IPS-NIHi11 (cell line): Measurements from ENCODE around the gene ZBTB34.
"Not testable (repeated sequence)": the region's sequence is repeated elsewhere in the genome, so short reads cannot be mapped to it uniquely, and the experiment has no call there.

Source experiments
- DNase-seq: peaks from one replicate; pipeline ENCODE4 v3.0.0; 2012; ENCODE audit warnings: mixed read lengths, low spot score

ZBTB34 gene

GRCh38 chr9:126860077-126860756 lies at the start of gene ZBTB34:
Gene ZBTB34 (plus strand): TSS chr9:126860639. CDS start chr9:126879400, 18,761 bp downstream.
- DNase-seq: peak; percentile 87

- no peak for DNase-seq
Observed at GRCh38 chr9:126813072-126813471, 47.4 kb upstream of the ZBTB34 start.

- DNase-seq: no peak
Observed at GRCh38 chr9:126814091-126814490, 46.3 kb upstream of the ZBTB34 start.

- not testable (repeated sequence) for DNase-seq
Observed at GRCh38 chr9:126817615-126818014, 42.8 kb upstream of the ZBTB34 start.

- DNase-seq: no peak
Observed at GRCh38 chr9:126818482-126818881, 42.0 kb upstream of the ZBTB34 start.

GRCh38 chr9:126819482-126819881 lies 41.0 kb upstream of the ZBTB34 start:
- DNase-seq: no peak

- DNase-seq: no peak
Observed at GRCh38 chr9:126822278-126822677, 38.2 kb upstream of the ZBTB34 start.

GRCh38 chr9:126822873-126823272 lies 37.6 kb upstream of the ZBTB34 start:
- no peak for DNase-seq

- not testable (repeated sequence) for DNase-seq
Observed at GRCh38 chr9:126824052-126824451, 36.4 kb upstream of the ZBTB34 start.

- no peak for DNase-seq
Observed at GRCh38 chr9:126827227-126827626, 33.2 kb upstream of the ZBTB34 start.

GRCh38 chr9:126829035-126829434 lies 31.4 kb upstream of the ZBTB34 start:
- DNase-seq: no peak

GRCh38 chr9:126830827-126831226 lies 29.6 kb upstream of the ZBTB34 start:
- DNase-seq: no peak

- DNase-seq: no peak
Observed at GRCh38 chr9:126832440-126832839, 28.0 kb upstream of the ZBTB34 start.

GRCh38 chr9:126833020-126833419 lies 27.4 kb upstream of the ZBTB34 start:
- no peak for DNase-seq

GRCh38 chr9:126833710-126834345 lies 26.6 kb upstream of the ZBTB34 start:
- no peak for DNase-seq

GRCh38 chr9:126834672-126835071 lies 25.8 kb upstream of the ZBTB34 start:
- DNase-seq: no peak

GRCh38 chr9:126836216-126836615 lies 24.2 kb upstream of the ZBTB34 start:
- DNase-seq: no peak

- DNase-seq: no peak
Observed at GRCh38 chr9:126838055-126838811, 22.2 kb upstream of the ZBTB34 start.

- no peak for DNase-seq
Observed at GRCh38 chr9:126838895-126839294, 21.5 kb upstream of the ZBTB34 start.

GRCh38 chr9:126839301-126839700 lies 21.1 kb upstream of the ZBTB34 start:
- no peak for DNase-seq

- DNase-seq: no peak
Observed at GRCh38 chr9:126842220-126842842, 18.1 kb upstream of the ZBTB34 start.

GRCh38 chr9:126842977-126843799 lies 17.3 kb upstream of the ZBTB34 start:
- DNase-seq: no peak
